B cell (primary cell): Measurements from ENCODE around the gene WDR48.

Experiments
- CTCF ChIP-seq: fragments of 200-600 bp; IDR thresholded peaks from one replicate; pipeline ENCODE4 v1.8.0; 2022; ENCODE audit warnings: antibody characterized with exemption, mild to moderate bottlenecking
- EZH2 ChIP-seq: IDR thresholded peaks from 2 replicates; pipeline ENCODE4 v1.6.1; 2012; ENCODE audit warnings: borderline replicate concordance, low read depth, mild to moderate bottlenecking, moderate library complexity, low read length; ENCODE audit not compliant: insufficient read depth, poor library complexity, severe bottlenecking

- no peak for TF ChIP-seq EZH2
- no peak for TF ChIP-seq CTCF
These were observed 48.7 kb downstream of the WDR48 start for GRCh38 chr3:39100500-39100886.
